Measurements from ENCODE around the gene SLC6A6.

GRCh38 chr3:14474363-14475081 is 72.1 kb downstream of the SLC6A6 start:
- TF ChIP-seq CTCF (IDR thresholded peaks at IDR 0.05) (no peak), POLR2A (IDR thresholded peaks at IDR 0.05) (no peak)

All from lower leg skin (tissue), 3 donors.